ENCODE measurements around the gene TP53TG5. TPM values are rescaled to one million over a fixed set of nuclear protein-coding genes. Genes with fewer than 3 reads are reported as not detected.

Gene TP53TG5
- total RNA-seq, 1 donor from 2014 or later, result not detected

DNA sequence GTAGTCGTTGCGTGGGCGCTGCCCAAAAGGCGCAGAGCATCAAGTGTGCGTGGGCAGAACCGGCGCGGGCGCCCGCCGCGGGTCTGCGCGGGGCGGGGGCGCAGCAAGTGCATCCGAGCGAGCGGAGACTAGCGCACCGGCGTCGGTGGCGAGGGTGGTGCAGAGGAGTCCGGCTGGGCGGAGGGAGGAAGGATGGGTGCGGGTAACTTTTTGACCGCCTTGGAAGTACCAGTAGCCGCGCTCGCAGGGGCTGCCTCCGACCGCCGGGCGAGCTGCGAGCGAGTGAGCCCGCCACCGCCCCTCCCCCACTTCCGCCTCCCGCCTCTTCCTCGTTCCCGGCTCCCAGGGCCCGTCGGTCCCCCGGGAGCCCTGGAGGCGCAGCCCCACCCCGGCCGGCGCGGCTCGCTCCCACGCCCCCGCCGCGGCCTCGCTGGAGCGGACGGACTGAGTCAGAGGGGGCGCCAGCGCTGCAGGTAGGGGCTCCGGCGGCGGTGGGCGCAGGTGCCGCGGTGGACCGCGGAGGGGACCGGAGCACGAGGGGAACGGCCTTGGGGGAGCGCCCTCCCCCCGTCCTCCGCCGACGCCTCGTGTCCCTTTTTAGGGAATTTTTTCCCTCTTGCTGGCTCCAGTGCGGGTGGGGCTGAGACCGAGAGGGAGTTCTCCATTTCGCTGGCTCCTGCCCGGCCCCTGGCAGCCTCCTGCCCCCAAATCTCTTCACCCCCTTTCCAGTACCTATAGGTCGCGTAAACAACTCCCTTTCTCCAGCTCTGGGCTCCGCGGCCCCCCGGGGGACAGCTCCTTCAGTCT, 28.3 kb upstream of the TP53TG5 start:
- FAIRE-seq, result no peak
- Histone ChIP-seq H3K27me3 (ENCODE audit: insufficient read depth, low read length) (peaks cover 3% of the 10 kb centered on the region), H3K4me3 (ENCODE audit: insufficient read depth, low read depth, low read length) (peak overlapping the region; percentile 63), H3K4me1 (ENCODE audit: insufficient read depth, low read length) (peaks cover 16% of the 10 kb centered on the region), H3K4me2 (ENCODE audit: low read length) (peak overlapping the region; percentile 92), H4K20me1 (ENCODE audit: insufficient read depth, low read length) (peaks cover 6% of the 10 kb centered on the region), H3K79me2 (ENCODE audit: insufficient read depth, low read length) (no peaks in the 10 kb centered on the region), H3K9me3 (ENCODE audit: insufficient read depth, low read depth, low read length) (no peaks in the 10 kb centered on the region), H2AFZ (ENCODE audit: low read depth, low read length) (peak overlapping the region; percentile 78), H3K36me3 (ENCODE audit: insufficient read depth, low read length) (no peaks in the 10 kb centered on the region), H3K9ac (ENCODE audit: low read length) (peak overlapping the region; percentile 81), H3K27ac (ENCODE audit: low read depth, low read length) (no peak overlapping the region)
- Mint-ChIP-seq H3K27ac (ENCODE audit: unreplicated experiment) (no peak overlapping the region), H3K27me3 (ENCODE audit: low read depth, unreplicated experiment) (peaks cover 8% of the 10 kb centered on the region), H3K4me3 (ENCODE audit: unreplicated experiment) (peak overlapping the region; percentile 85), H3K4me1 (ENCODE audit: low read depth, unreplicated experiment) (no peaks in the 10 kb centered on the region), H3K36me3 (ENCODE audit: low read depth, unreplicated experiment) (peaks cover 9% of the 10 kb centered on the region), H3K9me3 (ENCODE audit: unreplicated experiment) (peaks cover 1% of the 10 kb centered on the region)
- TF ChIP-seq, protein P1, sequence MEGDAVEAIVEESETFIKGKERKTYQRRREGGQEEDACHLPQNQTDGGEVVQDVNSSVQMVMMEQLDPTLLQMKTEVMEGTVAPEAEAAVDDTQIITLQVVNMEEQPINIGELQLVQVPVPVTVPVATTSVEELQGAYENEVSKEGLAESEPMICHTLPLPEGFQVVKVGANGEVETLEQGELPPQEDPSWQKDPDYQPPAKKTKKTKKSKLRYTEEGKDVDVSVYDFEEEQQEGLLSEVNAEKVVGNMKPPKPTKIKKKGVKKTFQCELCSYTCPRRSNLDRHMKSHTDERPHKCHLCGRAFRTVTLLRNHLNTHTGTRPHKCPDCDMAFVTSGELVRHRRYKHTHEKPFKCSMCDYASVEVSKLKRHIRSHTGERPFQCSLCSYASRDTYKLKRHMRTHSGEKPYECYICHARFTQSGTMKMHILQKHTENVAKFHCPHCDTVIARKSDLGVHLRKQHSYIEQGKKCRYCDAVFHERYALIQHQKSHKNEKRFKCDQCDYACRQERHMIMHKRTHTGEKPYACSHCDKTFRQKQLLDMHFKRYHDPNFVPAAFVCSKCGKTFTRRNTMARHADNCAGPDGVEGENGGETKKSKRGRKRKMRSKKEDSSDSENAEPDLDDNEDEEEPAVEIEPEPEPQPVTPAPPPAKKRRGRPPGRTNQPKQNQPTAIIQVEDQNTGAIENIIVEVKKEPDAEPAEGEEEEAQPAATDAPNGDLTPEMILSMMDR (IDR thresholded peaks at IDR 0.05; ENCODE audit: insufficient read depth, low read depth, low read length), result no peak
- peak; percentile 37 for TF ChIP-seq EZH2 (IDR thresholded peaks at IDR 0.05; ENCODE audit: insufficient read depth, low read length)
- peak; percentile 2 for DNase-seq (ENCODE audit: low read depth)

DNA sequence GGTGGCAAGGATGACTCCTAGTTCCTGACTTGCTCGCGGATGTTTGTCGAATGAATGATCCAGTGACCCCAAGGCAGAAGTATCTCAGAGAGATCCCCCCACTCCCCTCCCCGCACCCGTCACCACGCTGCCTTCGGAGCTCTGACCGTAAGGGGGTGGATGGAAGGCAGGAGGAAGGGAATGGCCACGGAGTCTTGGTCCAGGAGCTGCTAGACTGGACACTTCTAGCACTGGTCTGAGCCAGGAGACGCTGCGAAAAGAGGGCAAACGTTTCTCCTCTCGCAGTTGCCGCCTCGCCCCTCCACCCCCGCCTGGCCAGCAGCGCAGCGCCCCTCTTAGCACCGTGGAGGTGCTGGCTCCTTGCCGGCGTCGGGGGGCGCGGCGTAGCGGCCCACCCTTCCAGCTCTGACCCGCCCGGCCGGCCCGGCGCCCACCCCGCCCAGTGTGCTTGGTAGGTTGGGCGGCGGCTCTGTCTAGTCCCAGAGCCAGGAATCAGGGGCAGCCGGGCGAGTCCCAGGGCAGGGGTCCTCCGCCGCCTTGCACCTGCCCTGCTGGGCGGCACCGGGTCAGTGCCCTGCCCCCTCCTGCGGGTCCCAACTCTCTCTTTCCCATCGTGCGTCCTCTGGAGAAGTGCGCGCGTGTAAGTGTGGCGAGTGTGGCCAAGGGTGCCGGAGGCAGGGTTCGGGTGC, 27.6 kb upstream of the TP53TG5 start:
- Mint-ChIP-seq H3K4me3 (ENCODE audit: unreplicated experiment) (peak overlapping the region; percentile 75), H3K36me3 (ENCODE audit: low read depth, unreplicated experiment) (peaks cover 9% of the 10 kb centered on the region), H3K27ac (ENCODE audit: unreplicated experiment) (no peak overlapping the region), H3K9me3 (ENCODE audit: unreplicated experiment) (peaks cover 4% of the 10 kb centered on the region), H3K4me1 (ENCODE audit: low read depth, unreplicated experiment) (no peaks in the 10 kb centered on the region), H3K27me3 (ENCODE audit: low read depth, unreplicated experiment) (peaks cover 8% of the 10 kb centered on the region)
- Histone ChIP-seq H3K36me3 (ENCODE audit: insufficient read depth, low read length) (no peaks in the 10 kb centered on the region), H4K20me1 (ENCODE audit: insufficient read depth, low read length) (peaks cover 6% of the 10 kb centered on the region), H3K9me3 (ENCODE audit: insufficient read depth, low read depth, low read length) (peaks cover 2% of the 10 kb centered on the region), H3K4me1 (ENCODE audit: insufficient read depth, low read length) (peaks cover 16% of the 10 kb centered on the region), H3K9ac (ENCODE audit: low read length) (peak overlapping the region; percentile 81), H3K27ac (ENCODE audit: low read depth, low read length) (no peak overlapping the region), H3K4me2 (ENCODE audit: low read length) (peak overlapping the region; percentile 92), H2AFZ (ENCODE audit: low read depth, low read length) (peak overlapping the region; percentile 78), H3K27me3 (ENCODE audit: insufficient read depth, low read length) (peaks cover 3% of the 10 kb centered on the region), H3K79me2 (ENCODE audit: insufficient read depth, low read length) (no peaks in the 10 kb centered on the region), H3K4me3 (ENCODE audit: insufficient read depth, low read depth, low read length) (peak overlapping the region; percentile 63)
- no peak for FAIRE-seq
- DNase-seq (ENCODE audit: low read depth), result peak; percentile 3
- no peak for TF ChIP-seq EZH2 (IDR thresholded peaks at IDR 0.05; ENCODE audit: insufficient read depth, low read length)
- TF ChIP-seq, protein P1 (IDR thresholded peaks at IDR 0.05; ENCODE audit: insufficient read depth, low read depth, low read length), result no peak
